SK-N-MC (cell line): Measurements from ENCODE around the gene PLXNB2.

Experiments
- EZH2 ChIP-seq: fragments of 200-600 bp; sonication (generic); IDR thresholded peaks from one replicate; pipeline ENCODE4 v1.6.1; 2017; ENCODE audit warnings: antibody characterized with exemption
- FOXP2 ChIP-seq: optimal IDR thresholded peaks from 2 replicates; pipeline ENCODE3; 2011; ENCODE audit warnings: mild to moderate bottlenecking, moderate library complexity; ENCODE audit not compliant: insufficient read depth; ENCODE audit errors: extremely low read length, control extremely low read depth
- POLR2AphosphoS5 ChIP-seq: IDR thresholded peaks from 2 replicates; pipeline ENCODE4 v1.6.1; 2012; ENCODE audit warnings: mild to moderate bottlenecking, low read depth, low read length, borderline replicate concordance

- TF ChIP-seq POLR2AphosphoS5 = no peak
- no peak for TF ChIP-seq EZH2
- TF ChIP-seq FOXP2 = no peak
These were observed 82.1 kb downstream of the PLXNB2 start for GRCh38 chr22:50225200-50225969.
